C4-2B (cell line): Measurements from ENCODE around the gene QDPR.

ENCODE experiments used
- CTCF ChIP-seq: fragments of 450-650 bp; conservative IDR thresholded peaks from 2 replicates; pipeline ENCODE4 v1.5.1; 2017; ENCODE audit warnings: mild to moderate bottlenecking
- ZFX ChIP-seq: fragments of 450-650 bp; IDR thresholded peaks from 2 replicates; pipeline ENCODE4 v1.6.1; 2017

- TF ChIP-seq CTCF (no peak), ZFX (no peak)
These were observed 46.0 kb upstream of the QDPR start for GRCh38 chr4:17557880-17558279.
